SK-N-SH (cell line): ENCODE data around the gene KLK15. TPM values are rescaled to one million over a fixed set of nuclear protein-coding genes. Genes with fewer than 3 reads are reported as not detected.

Experiments
- CTCF ChIA-PET: fragments of 300-600, 350-600 bp; formaldehyde crosslinking; extraction: SDS; loops from one replicate; lab custom pipeline; 2021; lab: Yijun Ruan, JAX
- POLR2A ChIA-PET: fragments of 350-600 bp; sonication (Branson Sonifier 250); formaldehyde crosslinking; extraction: SDS; loops from one replicate; lab custom pipeline; 2020; ENCODE audit warnings: antibody characterized with exemption, inconsistent platforms; lab: Yijun Ruan, JAX
- DNase-seq: peaks from one replicate; pipeline ENCODE4 v3.0.0; 2012
- H2AFZ ChIP-seq: fragments of 200-600 bp; sonication (generic); 2 replicates; pipeline ENCODE4 v1.8.1; 2016; ENCODE audit warnings: antibody characterized with exemption, mild to moderate bottlenecking, low read depth
- H3F3A ChIP-seq: fragments of 200-600 bp; sonication (generic); replicated peaks from 2 replicates; pipeline ENCODE3; 2016; ENCODE audit warnings: antibody characterized with exemption, mild to moderate bottlenecking; ENCODE audit not compliant: insufficient read depth
- H3K27ac ChIP-seq, 2 experiments: fragments of 200-500 bp in 1 of 2; fragments of 200-600 bp in 1 of 2; sonication (Bioruptor generic) in 1 of 2; sonication (generic), shearing (Covaris generic) in 1 of 2; 2 replicates each; pipeline versions ENCODE4 v1.5.1 to v1.6.1; 2014 to 2016; ENCODE audit warnings: low read depth in 2 of 2, inconsistent platforms in 1 of 2, low read length in 1 of 2, mild to moderate bottlenecking in 1 of 2, mixed read lengths in 1 of 2
- H3K27me3 ChIP-seq: fragments of 200-600 bp; sonication (generic), shearing (Covaris generic); 2 replicates; pipeline ENCODE4 v1.6.1; 2016; ENCODE audit warnings: mixed run types; ENCODE audit not compliant: insufficient read depth
- H3K36me3 ChIP-seq, 2 experiments: fragments of 200-500 bp in 1 of 2; fragments of 200-600 bp in 1 of 2; sonication (Bioruptor generic) in 1 of 2; sonication (generic) in 1 of 2; replicated peaks in 1 of 2; 2 replicates each; pipeline versions ENCODE3 to v1.5.1; 2014 to 2016; ENCODE audit warnings: low read length in 1 of 2, mild to moderate bottlenecking in 1 of 2; ENCODE audit not compliant: insufficient read depth in 2 of 2, control insufficient read depth in 1 of 2
- H3K4me1 ChIP-seq, 2 experiments: fragments of 200-500 bp in 1 of 2; fragments of 200-600 bp in 1 of 2; sonication (Bioruptor generic) in 1 of 2; sonication (generic), shearing (Covaris generic) in 1 of 2; 2 replicates each; pipeline versions ENCODE4 v1.5.1 to v1.6.1; 2014 to 2016; ENCODE audit warnings: low read depth in 1 of 2, low read length in 1 of 2, mixed run types in 1 of 2; ENCODE audit not compliant: insufficient read depth in 2 of 2, control insufficient read depth in 1 of 2
- H3K4me2 ChIP-seq: fragments of 200-600 bp; sonication (generic), shearing (Covaris generic); 2 replicates; pipeline ENCODE4 v1.6.1; 2017; ENCODE audit warnings: mixed run types
- H3K4me3 ChIP-seq, 2 experiments: fragments of 200-500 bp in 1 of 2; fragments of 200-600 bp in 1 of 2; sonication (Bioruptor generic) in 1 of 2; sonication (generic), shearing (Covaris generic) in 1 of 2; 2 replicates each; pipeline versions ENCODE4 v1.5.1 to v1.8.1; 2014 to 2016; ENCODE audit warnings: low read depth in 2 of 2, inconsistent platforms in 1 of 2, low read length in 1 of 2, mild to moderate bottlenecking in 1 of 2, mixed read lengths in 1 of 2, moderate library complexity in 1 of 2
- H3K79me2 ChIP-seq: fragments of 200-600 bp; sonication (generic); 2 replicates; pipeline ENCODE4 v1.8.1; 2017; ENCODE audit warnings: mild to moderate bottlenecking; ENCODE audit not compliant: insufficient read depth
- H3K9ac ChIP-seq: fragments of 200-600 bp; sonication (generic); 2 replicates; pipeline ENCODE4 v1.6.1; 2017; ENCODE audit warnings: mixed run types
- H3K9me2 ChIP-seq: fragments of 200-600 bp; sonication (generic); 2 replicates; pipeline ENCODE4 v1.6.1; 2017; ENCODE audit warnings: mixed run types
- H3K9me3 ChIP-seq: fragments of 200-600 bp; sonication (generic); 2 replicates; pipeline ENCODE4 v1.6.1; 2017; ENCODE audit warnings: mixed run types, mild to moderate bottlenecking, moderate library complexity
- H4K20me1 ChIP-seq: fragments of 200-600 bp; sonication (generic); 2 replicates; pipeline ENCODE4 v1.6.1; 2017; ENCODE audit warnings: mild to moderate bottlenecking, mixed run types; ENCODE audit not compliant: insufficient read depth
- CHD2 ChIP-seq: fragments of 150-350 bp; IDR thresholded peaks from 2 replicates; pipeline ENCODE4 v1.6.1; 2018; ENCODE audit warnings: low read length; ENCODE audit not compliant: partially characterized antibody
- FOSL2 ChIP-seq: IDR thresholded peaks from 2 replicates; pipeline ENCODE4 v1.4.0; 2012; ENCODE audit warnings: low read depth, mild to moderate bottlenecking, moderate library complexity, borderline replicate concordance
- FOXM1 ChIP-seq: IDR thresholded peaks from 2 replicates; pipeline ENCODE4 v1.4.0; 2012; ENCODE audit warnings: low read depth, mild to moderate bottlenecking
- GABPA ChIP-seq: IDR thresholded peaks from 2 replicates; pipeline ENCODE4 v1.4.0; 2012; ENCODE audit warnings: low read depth, mild to moderate bottlenecking
- GATA2 ChIP-seq: sonication (generic); formaldehyde crosslinking; IDR thresholded peaks from 2 replicates; pipeline ENCODE4 v1.5.0; 2020; ENCODE audit warnings: mild to moderate bottlenecking, missing genetic modification reagents
- MAX ChIP-seq: IDR thresholded peaks from 2 replicates; pipeline ENCODE4 v1.4.0; 2012; ENCODE audit warnings: low read depth
- MEF2A ChIP-seq: IDR thresholded peaks from 2 replicates; pipeline ENCODE4 v1.4.0; 2012; ENCODE audit warnings: low read depth, borderline replicate concordance
- MXI1 ChIP-seq: IDR thresholded peaks from 2 replicates; pipeline ENCODE4 v1.6.1; 2012; ENCODE audit warnings: mild to moderate bottlenecking, low read depth, low read length, improper control_type of control experiment
- NFIC ChIP-seq: IDR thresholded peaks from 2 replicates; pipeline ENCODE4 v1.4.0; 2012; ENCODE audit warnings: borderline replicate concordance
- NRF1 ChIP-seq: IDR thresholded peaks from 2 replicates; pipeline ENCODE4 v1.6.1; 2012; ENCODE audit warnings: low read depth, mild to moderate bottlenecking, low read length
- PBX3 ChIP-seq: IDR thresholded peaks from 2 replicates; pipeline ENCODE4; 2012
- POLR2AphosphoS5 ChIP-seq: IDR thresholded peaks from 2 replicates; pipeline ENCODE4 v1.6.1; 2012; ENCODE audit warnings: low read depth, low read length
- RAD21 ChIP-seq: IDR thresholded peaks from 2 replicates; pipeline ENCODE4 v1.6.1; 2012; ENCODE audit warnings: mild to moderate bottlenecking, low read length
- SIN3A ChIP-seq: IDR thresholded peaks from 2 replicates; pipeline ENCODE4 v1.6.1; 2012; ENCODE audit warnings: low read depth, mild to moderate bottlenecking, low read length, moderate library complexity, borderline replicate concordance
- TCF12 ChIP-seq: IDR thresholded peaks from 2 replicates; pipeline ENCODE4 v1.4.0; 2012
- USF2 ChIP-seq: fragments of 150-350 bp; IDR thresholded peaks from 2 replicates; pipeline ENCODE4 v1.6.1; 2017; ENCODE audit warnings: antibody characterized with exemption, low read length, low read depth, borderline replicate concordance
- YY1 ChIP-seq: IDR thresholded peaks from 2 replicates; pipeline ENCODE4 v1.4.0; 2012; ENCODE audit warnings: low read depth, mild to moderate bottlenecking
- ZBTB33 ChIP-seq: IDR thresholded peaks from 2 replicates; pipeline ENCODE4 v1.4.0; 2012; ENCODE audit warnings: low read depth, borderline replicate concordance
- WGBS: methylation state at CpG from one replicate; pipeline ENCODE4 v1.1.6; 2017; ENCODE audit warnings: low lambda C conversion rate; 5-methylcytosine and 5-hydroxymethylcytosine counted together
- polyA plus RNA-seq, 3 experiments: library from polyadenylated mRNA; depleted of rRNA; stranded (reverse); fragments of >200 nt; gene quantifications; 2 replicates each; pipeline ENCODE4 v1.2.3, GENCODE V29; 2012
- TF ChIP-seq, protein P1 (sequence below): fragments of 150-350 bp; IDR thresholded peaks from 2 replicates; pipeline ENCODE4 v1.6.1; 2016; ENCODE audit warnings: mild to moderate bottlenecking, low read depth, low read length
- TF ChIP-seq, protein P2 (sequence below): IDR thresholded peaks from 2 replicates; pipeline ENCODE4 v1.4.0; 2012; ENCODE audit warnings: low read depth, borderline replicate concordance

KLK15 gene
- polyA plus RNA-seq, 1 of the 3 experiments (the other 2 are of a cell fraction): not detected

- H3K36me3 ChIP-seq: no peaks in the 10 kb centered on the region
- H3K27ac ChIP-seq: no peak overlapping the region
- TF ChIP-seq PBX3 (no peak), FOSL2 (no peak), USF2 (no peak), MXI1 (no peak), YY1 (no peak), FOXM1 (no peak), NRF1 (no peak), GATA2 (CRISPR knock-in tag) (no peak), MAX (no peak)
- TF ChIP-seq, protein P1, sequence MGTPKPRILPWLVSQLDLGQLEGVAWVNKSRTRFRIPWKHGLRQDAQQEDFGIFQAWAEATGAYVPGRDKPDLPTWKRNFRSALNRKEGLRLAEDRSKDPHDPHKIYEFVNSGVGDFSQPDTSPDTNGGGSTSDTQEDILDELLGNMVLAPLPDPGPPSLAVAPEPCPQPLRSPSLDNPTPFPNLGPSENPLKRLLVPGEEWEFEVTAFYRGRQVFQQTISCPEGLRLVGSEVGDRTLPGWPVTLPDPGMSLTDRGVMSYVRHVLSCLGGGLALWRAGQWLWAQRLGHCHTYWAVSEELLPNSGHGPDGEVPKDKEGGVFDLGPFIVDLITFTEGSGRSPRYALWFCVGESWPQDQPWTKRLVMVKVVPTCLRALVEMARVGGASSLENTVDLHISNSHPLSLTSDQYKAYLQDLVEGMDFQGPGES: no peak
- DNase-seq: no peak
- no peaks in the 10 kb centered on the region for H3F3A ChIP-seq
- ChIA-PET CTCF (no interaction called here), POLR2A (no interaction called here)
- H3K27me3 ChIP-seq: peaks cover 16% of the 10 kb centered on the region; the same call in 1 of the 2 replicates
- H4K20me1 ChIP-seq: no peaks in the 10 kb centered on the region
- H3K9me2 ChIP-seq: no peaks in the 10 kb centered on the region
- H2AFZ ChIP-seq: no peak overlapping the region
- 66% methylated on average over 8 of the region's 8 CpGs for WGBS
- no peaks in the 10 kb centered on the region for H3K9me3 ChIP-seq
- H3K4me3 ChIP-seq: no peak overlapping the region
- no peaks in the 10 kb centered on the region for H3K79me2 ChIP-seq
- no peak overlapping the region for H3K9ac ChIP-seq
- peaks cover 0 to 7% of the 10 kb centered on the region in 2 experiments; a peak in 1 of 4 replicates for H3K4me1 ChIP-seq
- H3K4me2 ChIP-seq: no peak overlapping the region
These were observed 708 bp downstream of the KLK15 start for GRCh38 chr19:50832666-50833065.

DNA sequence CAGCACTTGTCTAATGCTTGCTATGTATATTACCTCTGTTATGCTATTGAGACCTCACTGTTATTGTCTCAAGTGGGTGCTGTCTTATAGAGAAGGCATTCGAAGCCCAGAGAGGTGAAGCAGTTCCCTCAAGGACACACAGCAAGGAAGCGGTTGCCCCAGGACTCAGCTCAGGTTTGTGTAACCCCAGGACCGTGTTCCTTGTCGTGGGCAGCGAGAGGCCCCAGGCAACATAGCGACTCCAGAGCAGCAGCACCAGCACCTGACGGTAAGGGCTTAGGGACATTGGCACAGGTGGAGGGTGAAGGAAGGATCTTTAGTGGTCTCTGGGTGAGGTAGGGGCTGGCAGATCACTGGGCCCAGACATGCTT lies 2.4 kb downstream of the KLK15 start:
- Histone ChIP-seq H3K4me3 (no peak overlapping the region), H2AFZ (no peak overlapping the region), H3K27ac (no peak overlapping the region), H3K4me2 (no peak overlapping the region), H3K9me2 (no peaks in the 10 kb centered on the region), H4K20me1 (no peaks in the 10 kb centered on the region), H3K4me1 (peaks cover 0 to 5% of the 10 kb centered on the region in 2 experiments; a peak in 1 of 4 replicates), H3K36me3 (no peaks in the 10 kb centered on the region), H3K9ac (no peak overlapping the region), H3K27me3 (peaks cover 8% of the 10 kb centered on the region; the same call in 1 of the 2 replicates), H3K9me3 (no peaks in the 10 kb centered on the region), H3K79me2 (no peaks in the 10 kb centered on the region), H3F3A (no peaks in the 10 kb centered on the region)
- ChIA-PET POLR2A (no interaction called here), CTCF (no interaction called here)
- WGBS: 37% methylated on average over 6 of the region's 7 CpGs
- no peak for DNase-seq
- TF ChIP-seq ZBTB33: no peak
- no peak for TF ChIP-seq NFIC
- no peak for TF ChIP-seq SIN3A
- no peak for TF ChIP-seq GABPA
- no peak for TF ChIP-seq MAX
- TF ChIP-seq TCF12: no peak
- no peak for TF ChIP-seq RAD21
- TF ChIP-seq, protein P2, sequence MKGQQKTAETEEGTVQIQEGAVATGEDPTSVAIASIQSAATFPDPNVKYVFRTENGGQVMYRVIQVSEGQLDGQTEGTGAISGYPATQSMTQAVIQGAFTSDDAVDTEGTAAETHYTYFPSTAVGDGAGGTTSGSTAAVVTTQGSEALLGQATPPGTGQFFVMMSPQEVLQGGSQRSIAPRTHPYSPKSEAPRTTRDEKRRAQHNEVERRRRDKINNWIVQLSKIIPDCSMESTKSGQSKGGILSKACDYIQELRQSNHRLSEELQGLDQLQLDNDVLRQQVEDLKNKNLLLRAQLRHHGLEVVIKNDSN: no peak
- TF ChIP-seq CHD2: no peak
- no peak for TF ChIP-seq MEF2A
- no peak for TF ChIP-seq POLR2AphosphoS5
- no peak for TF ChIP-seq YY1
- TF ChIP-seq MXI1: no peak
- TF ChIP-seq, protein P1: no peak
- TF ChIP-seq NRF1: no peak
- TF ChIP-seq FOXM1: no peak
